Endometrial microvascular endothelial cells (primary cell): ENCODE results near the gene CNOT8. TPM values are rescaled to one million over a fixed set of nuclear protein-coding genes. Genes with fewer than 3 reads are reported as not detected.
"Not testable (repeated sequence)": the region's sequence is repeated elsewhere in the genome, so short reads cannot be mapped to it uniquely, and the experiment has no call there.

ENCODE experiments used
- in situ Hi-C: cut with HindIII; loops from 2 replicates; pipeline ENCODE4 v1.10.0; 2017; ENCODE audit warnings: low sequenced_read_pairs, low pct_unique_long_range_greater_than_20kb; ENCODE audit errors: inconsistent ontology term
- total RNA-seq: library from RNA; depleted of rRNA; stranded (reverse); fragments of >200 nt; gene quantifications from one replicate; pipeline ENCODE4 v1.2.3, GENCODE V29; 2015; ENCODE audit errors: inconsistent ontology term

Gene CNOT8
- total RNA-seq = 90.4 TPM

DNA sequence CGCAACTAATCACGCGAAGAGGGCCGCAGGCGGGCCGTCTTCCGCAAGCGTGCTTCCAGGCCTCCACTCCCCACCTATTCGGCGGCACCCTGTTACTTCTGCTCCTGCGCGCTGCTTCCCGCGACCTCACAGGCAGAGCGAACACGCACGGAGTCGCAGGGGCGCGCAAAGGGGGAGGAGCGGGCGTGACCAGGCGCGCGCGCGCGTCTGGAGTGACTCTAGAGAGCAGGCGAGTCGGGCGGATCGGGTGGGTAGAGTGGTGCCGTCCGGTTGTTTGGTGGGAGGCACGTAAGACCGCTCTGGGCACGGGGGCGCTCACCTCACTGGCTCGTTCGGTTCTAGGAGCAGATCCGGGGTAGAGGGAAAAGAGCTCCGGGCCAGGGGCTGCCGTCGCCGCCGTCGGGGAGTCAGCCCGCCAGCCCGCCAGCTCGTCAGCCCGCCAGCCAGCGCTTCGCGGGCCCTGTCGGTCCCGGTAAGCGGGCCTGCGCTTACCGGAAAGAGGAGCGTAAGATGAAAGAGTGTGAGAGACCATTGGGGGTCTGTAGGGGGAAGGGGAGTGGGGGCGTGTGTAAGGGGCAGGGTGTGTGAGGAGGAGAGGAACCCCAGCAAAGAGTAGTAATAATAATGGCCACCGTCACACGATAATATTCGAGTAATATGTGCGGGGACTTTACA is at the start of gene CNOT8:
Gene CNOT8 (plus strand): TSS at position 331 of the 675 bp plus-strand sequence. CDS start 4,652 bp downstream, outside the sequence.
- in situ Hi-C loops = no loop called here

DNA sequence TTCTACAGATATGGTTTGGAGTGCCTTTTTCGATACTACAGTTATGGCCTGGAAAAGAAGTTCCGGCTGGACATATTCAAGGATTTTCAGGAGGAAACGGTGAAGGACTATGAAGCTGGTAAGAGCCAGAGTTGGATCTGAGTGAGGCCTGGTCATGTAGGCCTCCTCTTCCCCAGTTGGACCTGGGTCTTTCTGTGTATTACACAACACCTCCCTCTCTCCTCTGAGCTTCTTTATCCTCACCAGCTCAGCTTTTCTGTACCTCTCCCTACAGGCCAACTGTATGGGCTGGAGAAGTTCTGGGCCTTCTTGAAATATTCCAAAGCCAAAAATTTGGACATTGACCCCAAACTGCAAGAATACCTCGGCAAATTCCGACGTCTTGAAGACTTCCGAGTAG is 47.2 kb upstream of the CNOT8 start:
- in situ Hi-C loops = no loop called here

DNA sequence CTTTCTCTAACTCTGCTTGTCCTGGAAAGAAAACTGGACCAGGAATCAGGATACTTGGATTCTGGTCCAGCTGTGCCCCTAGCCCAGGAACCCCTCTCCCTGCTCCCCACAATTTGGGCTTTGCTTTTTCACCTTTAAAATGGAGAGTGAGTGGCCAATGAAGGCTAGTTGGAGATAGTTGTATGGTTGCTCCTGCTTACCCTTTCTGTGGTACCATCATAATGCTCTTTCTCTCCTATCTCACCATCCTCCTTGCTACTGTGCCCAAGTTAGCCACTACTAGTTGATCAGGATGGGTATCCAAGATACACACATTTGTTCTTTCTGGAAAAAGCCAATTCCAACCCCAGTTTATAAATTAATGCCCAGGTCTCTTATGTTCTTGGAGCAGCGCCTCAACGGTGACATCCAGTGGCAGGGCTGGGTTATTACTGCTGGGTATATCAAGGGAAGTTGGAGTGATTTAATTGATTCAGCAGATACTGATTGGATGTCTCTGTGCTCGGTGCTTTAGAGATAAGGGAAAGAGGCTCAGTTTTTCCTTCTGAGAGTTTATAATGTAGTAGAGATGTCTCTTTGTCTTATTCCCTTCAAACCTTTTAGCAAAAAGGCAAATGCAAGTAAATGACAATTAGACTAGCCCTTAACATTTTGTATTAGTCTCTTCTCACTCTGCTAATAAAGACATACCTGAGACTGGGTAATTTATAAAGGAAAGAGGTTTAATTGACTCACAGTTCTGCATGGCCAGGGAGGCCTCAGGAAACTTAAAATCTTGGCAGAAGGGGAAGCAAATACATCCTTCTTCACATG is 46.6 kb upstream of the CNOT8 start:
- in situ Hi-C loops = no loop called here

DNA sequence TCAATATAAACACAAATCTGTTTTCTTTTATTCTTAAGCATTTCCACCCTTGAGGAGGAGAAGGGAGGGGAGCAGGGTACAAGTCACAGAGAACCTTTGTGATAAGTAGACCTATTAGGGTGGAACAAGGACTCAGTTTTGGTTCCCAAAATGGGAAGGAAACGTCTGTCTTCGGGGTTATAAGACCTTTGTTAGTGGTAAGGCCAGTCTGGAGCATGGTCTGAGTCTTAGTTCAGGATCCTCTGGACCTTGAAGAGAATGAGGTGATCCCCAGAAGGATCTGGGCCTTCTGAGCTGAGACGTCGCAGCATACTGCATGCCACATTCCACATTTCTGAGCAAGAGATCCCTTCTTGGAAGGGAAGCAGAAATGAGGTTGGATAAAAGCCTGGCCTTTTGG is 45.3 kb upstream of the CNOT8 start:
- in situ Hi-C loops = no loop called here

DNA sequence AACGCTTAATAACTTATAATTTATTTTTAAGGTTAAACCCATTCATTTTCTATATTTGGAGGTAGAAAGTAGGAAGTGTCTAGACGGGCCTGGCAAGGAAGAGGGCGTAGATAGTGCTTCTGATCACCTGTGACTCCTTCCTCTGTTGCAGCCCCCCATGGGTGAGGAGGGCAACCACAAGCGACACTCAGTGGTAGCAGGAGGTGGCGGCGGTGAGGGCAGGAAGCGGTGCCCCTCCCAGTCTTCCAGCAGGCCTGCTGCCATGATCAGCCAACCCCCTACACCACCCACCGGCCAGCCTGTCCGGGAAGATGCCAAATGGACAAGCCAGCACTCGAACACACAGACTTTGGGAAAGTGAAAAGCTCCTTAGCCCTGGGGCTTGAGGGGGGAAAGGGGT is 44.7 kb upstream of the CNOT8 start:
- in situ Hi-C loops = no loop called here

DNA sequence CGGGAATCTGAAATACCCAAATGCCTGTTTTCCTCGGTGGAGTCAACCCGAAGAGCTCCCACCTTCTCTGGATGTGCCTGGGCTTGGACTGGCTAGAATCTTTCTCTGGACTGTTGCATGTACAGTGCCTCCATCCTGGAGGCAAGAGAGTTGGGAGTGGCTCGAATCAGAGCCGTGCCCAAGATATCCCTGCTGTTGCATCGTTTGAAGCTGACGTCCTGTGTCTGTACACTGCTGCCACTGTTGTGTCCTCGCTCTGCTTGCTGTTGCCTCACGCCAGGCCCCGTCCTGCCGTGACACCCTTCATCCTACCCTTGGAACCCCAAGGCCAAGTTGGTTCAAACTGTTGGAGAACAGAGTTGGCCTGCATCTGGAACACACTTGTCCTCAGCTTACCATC is 43.4 kb upstream of the CNOT8 start:
- in situ Hi-C loops = no loop called here

DNA sequence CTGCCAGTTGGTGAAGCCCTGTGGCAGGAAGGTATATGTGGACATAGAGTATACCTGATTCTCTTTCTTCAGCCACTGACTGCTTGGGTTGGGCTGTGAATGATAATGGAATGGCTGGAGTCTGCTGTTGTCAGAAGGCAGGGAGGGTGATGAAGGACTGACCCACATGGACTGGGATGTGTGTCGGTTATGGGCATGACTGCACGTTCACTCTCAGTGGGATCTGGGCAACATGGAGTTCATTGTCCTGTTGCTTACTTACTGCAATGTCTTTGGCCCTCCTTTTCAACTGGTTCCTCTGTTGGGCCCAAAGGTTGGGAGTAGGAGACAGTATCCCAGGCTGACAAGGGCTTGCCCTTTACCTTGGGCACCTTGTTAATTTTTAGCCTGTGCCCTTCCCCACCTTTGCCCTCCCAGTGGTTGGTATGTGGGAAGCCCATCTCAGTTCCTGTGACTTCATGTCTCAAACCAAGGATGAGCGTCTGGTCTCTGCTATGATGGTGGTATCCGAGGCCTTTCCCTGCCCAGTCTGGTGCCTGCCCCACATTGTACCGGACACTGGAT is 42.7 kb upstream of the CNOT8 start:
- in situ Hi-C loops = no loop called here

DNA sequence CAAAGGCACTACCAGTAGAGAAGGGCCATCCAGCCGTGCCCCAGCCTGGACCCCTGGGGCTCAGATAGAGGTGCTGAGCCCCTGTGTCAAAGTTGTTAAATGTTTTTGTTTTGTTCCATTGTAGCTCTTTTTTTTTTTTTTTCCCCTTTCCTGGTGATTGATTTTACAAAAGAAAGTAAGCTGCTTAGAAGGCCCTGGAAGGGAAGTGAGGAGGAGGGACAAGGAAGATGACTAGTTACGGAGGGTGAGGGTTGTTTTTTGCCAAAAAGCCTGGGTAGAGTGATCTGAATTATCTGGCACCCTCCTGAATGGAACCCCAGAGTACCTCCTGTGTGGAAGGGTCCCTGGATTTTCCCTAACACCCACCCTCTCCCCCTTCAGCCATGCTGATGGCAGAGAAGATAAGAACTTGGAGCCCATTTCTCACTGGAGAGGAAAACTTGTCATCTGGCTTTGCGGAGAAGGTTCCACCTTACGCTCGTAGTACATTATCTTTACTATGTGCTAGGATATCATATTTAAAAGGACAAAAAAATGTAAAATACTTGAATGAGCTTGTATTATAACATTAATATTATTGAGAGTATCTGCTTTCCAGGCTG is 41.4 kb upstream of the CNOT8 start:
- in situ Hi-C loops = no loop called here

DNA sequence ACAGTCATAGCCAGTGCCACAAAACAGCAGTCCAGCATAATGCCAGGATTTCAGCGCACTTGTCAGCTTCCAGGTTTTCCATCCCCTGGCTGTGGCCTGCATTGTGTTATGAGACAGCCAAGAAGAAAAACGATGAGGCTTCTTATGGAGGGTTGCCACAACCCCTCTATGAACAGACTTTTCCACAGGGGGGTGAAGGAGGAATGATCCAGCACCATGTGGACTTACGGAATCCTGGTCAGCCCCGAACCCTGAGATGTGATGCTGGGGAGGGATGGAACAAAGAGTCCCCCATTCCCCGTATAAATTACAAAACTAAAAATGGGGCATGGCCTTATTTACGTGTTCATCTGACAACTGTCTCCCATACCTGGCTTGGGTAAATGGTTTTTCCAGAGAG is 40.6 kb upstream of the CNOT8 start:
- in situ Hi-C loops = no loop called here

DNA sequence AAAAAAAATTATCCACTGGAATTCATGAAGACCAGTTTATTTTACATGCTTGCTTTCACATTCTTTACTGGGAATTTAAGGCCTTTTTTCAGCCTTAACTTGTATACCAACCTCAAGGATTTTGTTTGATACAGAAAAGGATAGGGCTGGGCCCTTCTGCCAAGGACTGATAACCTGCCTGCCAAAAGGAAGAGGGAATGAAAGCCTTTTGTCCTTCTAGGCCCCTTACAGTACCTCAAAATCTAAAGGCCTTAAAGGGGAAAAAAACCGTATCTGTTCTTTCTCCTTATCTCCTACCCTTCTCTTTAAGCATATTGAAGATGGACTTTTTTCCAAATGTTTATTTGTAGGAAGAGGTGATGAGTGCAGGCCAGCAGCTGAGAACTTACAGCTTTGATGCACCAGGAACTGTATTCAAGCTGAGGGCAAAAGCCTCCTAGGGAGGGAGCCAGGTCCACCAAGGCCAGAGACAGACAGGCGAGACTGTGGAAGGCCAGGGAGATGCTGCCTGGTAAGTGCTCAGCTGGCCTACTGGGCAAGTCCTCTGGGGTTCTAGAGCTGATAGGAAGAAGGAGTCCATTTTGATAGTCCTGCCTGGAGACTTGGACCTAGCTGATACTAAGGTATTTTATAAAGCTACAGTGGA is 39.8 kb upstream of the CNOT8 start:
- in situ Hi-C loops = no loop called here

DNA sequence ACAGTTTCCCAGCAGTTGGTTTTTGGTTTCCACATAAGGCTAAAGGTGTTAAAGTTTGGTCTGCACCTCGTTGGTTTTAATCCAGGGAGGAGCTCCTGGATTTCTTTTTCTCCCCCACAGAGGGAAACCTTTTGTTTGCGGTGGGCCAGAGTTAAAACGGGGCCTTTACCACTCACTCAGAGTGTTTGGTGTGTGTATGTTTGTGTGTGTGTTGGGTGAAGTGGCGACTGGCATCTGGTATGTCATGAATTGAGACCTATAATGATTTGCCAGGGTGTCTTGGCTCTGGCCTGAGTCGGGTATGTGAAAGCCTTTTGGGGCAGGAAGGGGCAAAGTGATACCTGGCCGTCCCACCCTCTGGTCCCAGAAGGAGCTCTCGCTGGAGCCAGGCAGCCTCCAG is 38.9 kb upstream of the CNOT8 start:
- in situ Hi-C loops = no loop called here

DNA sequence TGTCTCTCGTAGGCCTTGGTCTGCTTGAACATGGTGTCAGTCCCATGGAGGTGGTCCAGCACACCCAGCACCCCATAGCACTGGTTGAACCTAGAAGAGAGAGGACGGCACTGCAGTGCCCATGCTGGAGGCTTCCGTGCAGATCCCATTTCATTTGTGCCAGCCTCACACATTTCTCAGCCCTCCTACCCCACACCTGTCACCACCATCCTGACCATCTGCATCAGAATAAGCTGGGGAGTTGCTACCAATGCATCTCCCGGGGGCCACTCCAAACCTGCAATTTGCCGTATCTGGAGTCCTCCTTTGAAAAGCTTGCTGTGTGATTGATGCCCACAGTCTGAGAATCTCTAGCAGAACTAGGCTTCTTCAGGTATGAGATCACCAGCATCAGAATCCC is 38.0 kb upstream of the CNOT8 start:
- in situ Hi-C loops = no loop called here

DNA sequence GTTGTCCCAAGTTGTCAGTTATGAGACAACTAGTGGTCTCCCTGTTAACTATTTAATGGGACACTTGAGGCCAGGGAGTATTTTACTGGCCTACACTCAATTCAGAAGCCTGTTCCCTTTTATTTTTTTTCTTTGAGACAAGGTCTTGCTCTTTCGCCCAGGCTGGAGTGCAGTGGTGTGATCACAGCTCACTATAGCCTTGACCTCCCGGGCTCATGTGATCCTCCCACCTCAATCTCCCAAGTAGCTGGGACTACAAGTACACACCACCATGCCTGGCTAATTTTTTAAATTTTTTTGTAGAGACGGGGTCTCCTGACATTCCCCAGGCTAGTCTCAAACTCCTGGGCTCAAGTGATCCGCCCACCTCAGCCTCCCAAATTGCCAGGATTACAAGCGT is 35.5 kb upstream of the CNOT8 start:
- in situ Hi-C loops = not testable (repeated sequence)

DNA sequence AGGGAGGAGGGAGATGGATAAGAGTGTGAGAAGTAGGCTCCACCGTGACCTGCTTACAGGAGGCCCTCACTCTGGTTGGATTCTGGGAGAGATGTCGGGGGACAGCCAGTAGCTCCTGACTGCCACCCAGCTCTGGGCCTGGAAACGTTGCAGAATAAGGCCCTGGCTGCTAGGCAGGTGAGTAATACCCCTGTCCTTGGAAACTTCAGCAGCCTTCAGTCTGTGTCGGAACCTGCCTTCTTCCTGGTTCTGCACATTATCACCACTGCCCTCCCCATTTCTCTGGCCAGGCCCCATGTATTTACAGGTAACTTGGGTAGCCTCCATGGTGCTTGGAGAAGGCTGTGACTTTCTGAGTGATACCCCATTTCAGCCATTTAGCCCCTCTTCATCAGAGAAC is 34.8 kb upstream of the CNOT8 start:
- in situ Hi-C loops = no loop called here

DNA sequence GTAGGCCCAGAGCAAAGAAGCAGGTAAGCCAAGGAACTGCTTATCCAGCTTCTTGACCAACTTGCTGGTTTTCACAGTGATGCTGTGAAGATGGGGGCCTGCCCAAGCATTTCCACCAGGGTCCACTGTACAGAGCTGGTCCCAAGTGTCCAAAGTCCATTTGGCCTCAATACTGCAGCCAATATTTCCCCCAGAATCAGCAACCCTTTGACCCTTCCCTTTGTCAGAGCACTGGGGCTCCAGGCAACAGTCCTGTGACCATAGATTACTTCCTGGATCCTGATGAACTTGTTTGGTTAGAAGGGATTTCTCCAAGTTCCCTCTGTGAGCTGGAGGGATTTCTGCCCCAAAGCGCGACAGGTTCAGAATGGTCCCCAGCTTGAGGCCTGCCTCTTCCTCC is 34.4 kb upstream of the CNOT8 start:
- in situ Hi-C loops = no loop called here

DNA sequence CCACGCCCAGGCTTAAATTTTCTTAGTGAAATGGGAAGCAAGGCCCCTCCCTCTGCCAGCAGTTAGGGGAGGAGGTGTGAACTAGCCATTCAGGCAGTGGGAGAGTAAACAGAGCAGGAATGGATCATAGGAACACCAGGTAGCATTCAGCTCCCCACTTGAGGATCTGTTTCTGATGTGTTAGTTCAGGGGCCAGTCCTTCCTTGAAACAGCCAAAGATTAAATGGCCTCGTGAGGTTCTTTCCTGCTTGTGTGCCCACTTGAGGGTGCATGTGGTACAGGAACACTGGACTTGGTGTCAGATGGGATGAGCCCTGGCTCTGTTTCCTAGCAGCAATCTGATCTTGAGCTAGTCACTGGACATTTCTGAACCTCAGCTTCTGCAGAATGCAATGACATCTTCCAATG is 29.2 kb upstream of the CNOT8 start:
- in situ Hi-C loops = no loop called here

DNA sequence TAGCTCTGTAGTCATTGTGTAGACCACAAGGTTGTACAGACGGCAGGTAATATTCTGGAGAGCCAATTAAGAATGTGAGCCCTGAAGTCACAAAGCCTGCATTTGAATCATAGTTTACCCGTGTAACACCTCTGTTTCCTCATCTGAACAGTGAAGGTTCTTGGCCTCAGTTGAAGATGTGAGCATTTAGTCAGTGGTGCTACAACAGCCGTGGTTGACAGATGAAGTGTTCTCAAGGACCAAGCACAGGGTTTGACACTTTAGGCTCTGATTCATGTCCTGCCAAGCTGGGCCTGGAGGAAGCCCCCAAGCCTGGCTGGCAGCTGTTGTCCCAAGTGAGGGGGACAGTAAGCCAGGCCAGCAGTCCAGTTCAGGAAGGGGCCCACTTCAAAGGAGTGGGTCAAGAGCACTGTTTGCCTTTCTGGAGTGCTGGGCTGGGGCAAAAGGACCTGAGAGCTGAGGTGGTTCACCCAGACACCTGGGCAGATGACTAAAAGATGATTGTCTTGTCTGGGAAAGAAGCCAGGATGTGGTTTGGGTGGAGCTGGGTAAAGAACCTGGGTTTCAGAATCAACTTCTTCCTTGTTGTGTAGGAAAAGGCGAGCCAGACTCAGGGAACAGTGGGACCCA is 28.7 kb upstream of the CNOT8 start:
- in situ Hi-C loops = no loop called here

DNA sequence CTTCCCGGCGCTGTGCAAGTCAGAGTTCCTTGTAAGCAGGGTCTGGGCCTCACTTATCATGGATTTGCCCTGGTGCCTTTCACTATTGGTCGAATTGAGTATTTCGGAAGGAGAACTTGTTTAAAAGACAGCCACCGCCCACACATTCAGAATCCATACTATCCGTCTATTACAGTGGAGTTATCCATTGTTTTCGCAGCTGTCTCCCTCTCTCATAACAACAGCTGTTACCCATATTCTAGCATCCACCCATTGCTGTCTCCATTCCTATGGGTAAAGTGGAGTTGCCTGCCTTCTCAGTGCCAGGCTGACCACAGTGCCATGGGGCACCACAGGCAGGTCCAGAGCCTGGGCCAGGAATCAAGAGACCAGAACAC is 28.2 kb upstream of the CNOT8 start:
- in situ Hi-C loops = no loop called here

DNA sequence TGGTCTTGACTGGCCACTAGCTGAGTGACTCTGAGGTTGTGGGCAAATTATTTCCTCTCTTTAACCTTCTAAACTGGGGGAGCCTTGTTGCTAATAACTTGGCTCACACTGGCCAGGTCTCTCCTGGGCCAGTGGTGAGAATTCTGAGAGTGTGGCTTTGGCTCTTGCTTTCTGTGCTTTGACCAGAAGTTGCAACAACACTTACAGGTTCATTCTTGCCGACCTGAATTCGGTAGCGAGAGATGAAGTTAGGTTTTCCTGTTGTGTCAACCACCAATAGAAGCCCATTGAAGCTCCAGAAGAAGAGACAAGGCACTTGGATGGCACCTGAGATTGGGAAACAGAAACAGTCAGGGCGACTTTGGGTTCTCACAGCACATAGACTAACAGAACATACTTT is 27.8 kb upstream of the CNOT8 start:
- in situ Hi-C loops = no loop called here
